DOHH2 (cell line): ENCODE results near the gene PPP4R3B.

ENCODE experiments used
- EZH2phosphoT487 ChIP-seq: fragments of 200-600 bp; sonication (generic); IDR thresholded peaks from 2 replicates; pipeline ENCODE4 v1.6.1; 2017; ENCODE audit warnings: borderline replicate concordance, mild to moderate bottlenecking, antibody characterized with exemption, low read length, moderate library complexity, mixed read lengths
- TF ChIP-seq, protein P1 (sequence below): fragments of 200-600 bp; sonication (generic); IDR thresholded peaks from one replicate; pipeline ENCODE4 v1.5.1; 2014; ENCODE audit warnings: antibody characterized with exemption, mild to moderate bottlenecking, low read depth, low read length; ENCODE audit not compliant: poor library complexity, severe bottlenecking

GRCh38 chr2:55565613-55566012 lies 51.8 kb downstream of the PPP4R3B start:
- TF ChIP-seq, protein P1, sequence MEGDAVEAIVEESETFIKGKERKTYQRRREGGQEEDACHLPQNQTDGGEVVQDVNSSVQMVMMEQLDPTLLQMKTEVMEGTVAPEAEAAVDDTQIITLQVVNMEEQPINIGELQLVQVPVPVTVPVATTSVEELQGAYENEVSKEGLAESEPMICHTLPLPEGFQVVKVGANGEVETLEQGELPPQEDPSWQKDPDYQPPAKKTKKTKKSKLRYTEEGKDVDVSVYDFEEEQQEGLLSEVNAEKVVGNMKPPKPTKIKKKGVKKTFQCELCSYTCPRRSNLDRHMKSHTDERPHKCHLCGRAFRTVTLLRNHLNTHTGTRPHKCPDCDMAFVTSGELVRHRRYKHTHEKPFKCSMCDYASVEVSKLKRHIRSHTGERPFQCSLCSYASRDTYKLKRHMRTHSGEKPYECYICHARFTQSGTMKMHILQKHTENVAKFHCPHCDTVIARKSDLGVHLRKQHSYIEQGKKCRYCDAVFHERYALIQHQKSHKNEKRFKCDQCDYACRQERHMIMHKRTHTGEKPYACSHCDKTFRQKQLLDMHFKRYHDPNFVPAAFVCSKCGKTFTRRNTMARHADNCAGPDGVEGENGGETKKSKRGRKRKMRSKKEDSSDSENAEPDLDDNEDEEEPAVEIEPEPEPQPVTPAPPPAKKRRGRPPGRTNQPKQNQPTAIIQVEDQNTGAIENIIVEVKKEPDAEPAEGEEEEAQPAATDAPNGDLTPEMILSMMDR: no peak
- TF ChIP-seq EZH2phosphoT487: no peak
